ENCODE results near the gene BUD13.
"Not testable (repeated sequence)": the region's sequence is repeated elsewhere in the genome, so short reads cannot be mapped to it uniquely, and the experiment has no call there.

GRCh38 chr11:116756044-116756443, 16.7 kb downstream of the BUD13 start:
- TF ChIP-seq EP300 (IDR thresholded peaks at IDR 0.05; ENCODE audit: borderline replicate concordance in 1 of 2, low read depth in 1 of 2, low read length in 1 of 2); IRF3 (IDR thresholded peaks at IDR 0.05; ENCODE audit: low read depth, low read length): not testable (repeated sequence)

Measured in SK-N-SH (cell line).